Esophagus (tissue), 2 donors: ENCODE results near the gene SLC47A2. TPM values are rescaled to one million over a fixed set of nuclear protein-coding genes. Genes with fewer than 3 reads are reported as not detected.
"Not testable (repeated sequence)": the region's sequence is repeated elsewhere in the genome, so short reads cannot be mapped to it uniquely, and the experiment has no call there.

Experiments
- H3K27ac ChIP-seq, 2 donors: one replicate each; pipeline ENCODE4 v1.5.1; 2013; ENCODE audit warnings: low read depth in 2 of 2, mild to moderate bottlenecking in 2 of 2, inconsistent platforms in 1 of 2, low read length in 1 of 2, moderate library complexity in 1 of 2
- H3K27me3 ChIP-seq, 2 donors: one replicate each; pipeline ENCODE4 v1.6.1; 2013; ENCODE audit warnings: low read length in 2 of 2, control low read depth in 1 of 2, mild to moderate bottlenecking in 1 of 2; ENCODE audit not compliant: insufficient read depth in 2 of 2, control insufficient read depth in 1 of 2
- H3K36me3 ChIP-seq, 2 donors: one replicate each; pipeline ENCODE4 v1.6.1; 2013; ENCODE audit warnings: low read length in 1 of 2; ENCODE audit not compliant: control insufficient read depth in 2 of 2, insufficient read depth in 2 of 2
- H3K4me1 ChIP-seq, 2 donors: one replicate each; pipeline ENCODE4 v1.6.1; 2013; ENCODE audit warnings: low read length in 1 of 2; ENCODE audit not compliant: control insufficient read depth in 2 of 2, insufficient read depth in 2 of 2
- H3K4me3 ChIP-seq, 2 donors: one replicate each; pipeline ENCODE4 v1.5.1; 2013; ENCODE audit warnings: low read length in 2 of 2, mild to moderate bottlenecking in 2 of 2, low read depth in 1 of 2, moderate library complexity in 1 of 2
- H3K9me3 ChIP-seq, 2 donors: one replicate each; pipeline ENCODE4 v1.6.1; 2013; ENCODE audit warnings: mild to moderate bottlenecking in 2 of 2, low read depth in 1 of 2, low read length in 1 of 2, moderate library complexity in 1 of 2; ENCODE audit not compliant: control insufficient read depth in 2 of 2, insufficient read depth in 1 of 2
- WGBS, 2 donors: extraction: QIAGEN DNeasy Blood & Tissue Kit; methylation state at CpG; one replicate each; pipeline ENCODE4 v1.1.7; 2013; 5-methylcytosine and 5-hydroxymethylcytosine counted together
- polyA plus RNA-seq, 2 donors: library from polyadenylated mRNA; stranded (reverse); fragments of 200-250 nt; gene quantifications; one replicate each; pipeline ENCODE4 v1.2.3, GENCODE V29; 2013
- donor health status: healthy with polysubstance abuse.
- donor health status: Bipolar disorder and iron deficiency.

Gene SLC47A2
- polyA plus RNA-seq, 2 donors = 1.1 to 2.7 TPM

GRCh38 chr17:19673623-19674022, 42.8 kb downstream of the SLC47A2 start:
- Histone ChIP-seq H3K27ac (no peak overlapping the region), H3K9me3 (no peaks in the 10 kb centered on the region), H3K4me3 (no peak overlapping the region), H3K27me3 (no peaks in the 10 kb centered on the region), H3K36me3 (peaks cover 0 to 16% of the 10 kb centered on the region in 2 donors), H3K4me1 (no peaks in the 10 kb centered on the region)
- WGBS, 2 donors = 52 to 57% methylated on average over 3 of the region's 3 CpGs

DNA sequence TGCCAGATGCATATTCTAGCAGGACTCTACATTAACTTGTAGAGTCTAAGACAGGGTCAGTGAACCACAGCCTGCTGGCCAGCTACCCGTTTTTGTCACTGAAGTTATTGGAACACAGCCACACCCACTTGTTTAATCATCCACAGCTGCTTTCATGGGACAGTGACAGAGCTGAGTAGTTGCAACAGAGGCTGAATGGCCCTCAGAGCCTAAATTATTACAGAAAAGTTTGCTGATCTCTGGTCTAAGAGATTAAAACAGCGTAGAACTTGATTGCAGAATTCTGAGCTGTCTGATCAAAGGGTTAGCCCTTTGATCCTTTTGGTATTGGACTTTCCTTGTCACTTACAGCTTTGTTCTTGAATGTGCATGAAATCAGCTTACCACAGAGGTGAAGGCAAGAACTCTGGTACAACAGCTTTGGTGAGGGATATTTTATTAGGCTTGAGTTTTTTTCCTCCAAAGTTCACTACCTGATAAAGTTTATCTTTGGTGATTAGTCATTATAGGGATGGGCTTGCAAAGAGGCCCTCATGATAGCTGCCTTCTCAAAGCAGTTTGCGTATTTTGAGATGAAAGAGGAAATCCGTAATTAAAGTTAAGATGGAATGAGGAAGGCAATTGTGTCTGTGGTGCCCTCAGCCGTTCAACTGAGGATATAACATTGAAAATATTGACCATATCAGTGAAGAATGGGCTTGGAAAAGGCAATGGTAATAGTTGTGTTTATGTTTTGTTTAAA, 44.2 kb downstream of the SLC47A2 start:
- Histone ChIP-seq H3K4me1 (no peaks in the 10 kb centered on the region), H3K27me3 (no peaks in the 10 kb centered on the region), H3K9me3 (no peaks in the 10 kb centered on the region), H3K27ac (peak overlapping the region; percentile 48 to 68), H3K4me3 (no peak overlapping the region), H3K36me3 (peaks cover 0 to 14% of the 10 kb centered on the region in 2 donors)
- whole genome bisulfite sequencing, 2 donors = 45 to 55% methylated on average over 5 of the region's 5 CpGs

- Histone ChIP-seq H3K4me1 (no peaks in the 10 kb centered on the region), H3K9me3 (no peaks in the 10 kb centered on the region), H3K4me3 (no peak overlapping the region), H3K36me3 (peaks cover 0 to 11% of the 10 kb centered on the region in 2 donors), H3K27me3 (no peaks in the 10 kb centered on the region), H3K27ac (peak overlapping the region in 1 of 2 donors; percentile 6)
- 67 to 69% methylated on average over 4 of the region's 4 CpGs for WGBS, 2 donors
Observed at GRCh38 chr17:19671433-19671832, 45.0 kb downstream of the SLC47A2 start.

GRCh38 chr17:19670908-19671307, 45.5 kb downstream of the SLC47A2 start:
- H3K4me3 ChIP-seq = no peak overlapping the region
- no peaks in the 10 kb centered on the region for H3K4me1 ChIP-seq
- WGBS, 2 donors = 71 to 85% methylated on average over 2 of the region's 2 CpGs
- no peaks in the 10 kb centered on the region for H3K27me3 ChIP-seq
- H3K27ac ChIP-seq = peak overlapping the region in 1 of 2 donors; percentile 53
- peaks cover 0 to 8% of the 10 kb centered on the region in 2 donors for H3K36me3 ChIP-seq
- no peaks in the 10 kb centered on the region for H3K9me3 ChIP-seq

DNA sequence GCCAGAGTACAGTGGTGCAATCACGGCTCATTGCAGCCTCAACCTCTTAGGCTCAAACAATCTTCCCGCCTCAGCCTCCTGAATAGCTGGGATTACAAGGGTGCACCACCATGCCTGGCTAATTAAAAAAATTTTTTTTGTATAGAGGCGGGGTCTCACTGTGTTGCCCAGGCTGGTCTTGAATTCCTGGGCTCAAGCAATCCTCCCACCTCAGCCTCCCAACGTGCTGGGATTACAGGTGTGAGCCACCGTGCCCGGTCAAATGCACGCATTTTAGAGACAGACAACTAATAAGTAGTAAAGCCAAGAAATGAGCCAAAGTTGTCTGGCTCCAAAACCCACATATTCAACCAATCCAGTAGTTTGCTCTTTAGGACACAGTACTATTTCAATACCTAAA, 46.7 kb downstream of the SLC47A2 start:
- WGBS, 2 donors = 95 to 97% methylated on average over 7 of the region's 7 CpGs
- H3K4me3 ChIP-seq, H3K9me3 ChIP-seq, H3K27me3 ChIP-seq, H3K36me3 ChIP-seq, H3K4me1 ChIP-seq, H3K27ac ChIP-seq: not testable (repeated sequence)

GRCh38 chr17:19664821-19665181, 51.6 kb downstream of the SLC47A2 start:
- no peaks in the 10 kb centered on the region for H3K27me3 ChIP-seq
- no peak overlapping the region for H3K27ac ChIP-seq
- no peaks in the 10 kb centered on the region for H3K9me3 ChIP-seq
- H3K4me3 ChIP-seq = no peak overlapping the region
- no peaks in the 10 kb centered on the region for H3K4me1 ChIP-seq
- H3K36me3 ChIP-seq = peaks cover 4 to 17% of the 10 kb centered on the region in 2 donors
- WGBS, 2 donors = 87 to 89% methylated on average over 4 of the region's 4 CpGs

GRCh38 chr17:19664136-19664820, 52.1 kb downstream of the SLC47A2 start:
- H3K36me3 ChIP-seq = peaks cover 4 to 17% of the 10 kb centered on the region in 2 donors
- no peaks in the 10 kb centered on the region for H3K27me3 ChIP-seq
- no peaks in the 10 kb centered on the region for H3K4me1 ChIP-seq
- H3K4me3 ChIP-seq = no peak overlapping the region
- H3K27ac ChIP-seq = no peak overlapping the region
- 51 to 56% methylated on average over 5 of the region's 5 CpGs for WGBS, 2 donors
- H3K9me3 ChIP-seq = no peaks in the 10 kb centered on the region

- H3K36me3 ChIP-seq = peaks cover 4 to 17% of the 10 kb centered on the region in 2 donors
- 87 to 92% methylated on average over 6 of the region's 6 CpGs for whole genome bisulfite sequencing, 2 donors
Observed at GRCh38 chr17:19663097-19663496, 53.3 kb downstream of the SLC47A2 start.

DNA sequence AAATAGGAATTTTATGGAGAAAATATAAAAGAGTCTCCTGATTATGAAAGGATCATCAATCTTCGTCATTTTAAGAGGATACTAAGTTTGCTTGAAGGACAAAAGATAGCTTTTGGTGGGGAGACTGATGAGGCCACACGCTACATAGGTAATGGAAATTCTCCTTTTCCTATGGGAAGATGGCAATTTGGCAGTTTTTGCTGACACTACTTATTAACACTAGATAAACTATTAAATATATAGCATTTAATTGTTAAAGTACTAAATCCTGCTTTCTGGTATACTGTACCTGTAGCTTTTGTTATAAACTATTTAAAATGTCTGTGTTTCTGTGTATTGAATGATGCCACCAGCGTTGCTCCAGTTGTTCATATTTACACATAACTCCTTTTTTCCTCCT, 55.3 kb downstream of the SLC47A2 start:
- H3K9me3 ChIP-seq = no peaks in the 10 kb centered on the region
- 90 to 92% methylated on average over 3 of the region's 3 CpGs for WGBS, 2 donors
- peaks cover 0 to 2% of the 10 kb centered on the region in 2 donors for H3K4me1 ChIP-seq
- no peaks in the 10 kb centered on the region for H3K27me3 ChIP-seq
- H3K27ac ChIP-seq = no peak overlapping the region
- no peak overlapping the region for H3K4me3 ChIP-seq
- peaks cover 4 to 22% of the 10 kb centered on the region in 2 donors for H3K36me3 ChIP-seq

More at GRCh38 chr17:19663097-19663496, 53.3 kb downstream of the SLC47A2 start:
- no peak overlapping the region for H3K4me3 ChIP-seq
- H3K27me3 ChIP-seq = no peaks in the 10 kb centered on the region
- H3K27ac ChIP-seq = no peak overlapping the region
- H3K4me1 ChIP-seq = no peaks in the 10 kb centered on the region
- no peaks in the 10 kb centered on the region for H3K9me3 ChIP-seq
